Suprapubic skin (tissue), 3 donors: Measurements from ENCODE around the gene LEKR1.

Experiments
- POLR2A ChIP-seq, 2 donors: fragments of 450-650 bp; IDR thresholded peaks; one replicate each; pipeline ENCODE4 v1.6.1; 2017; ENCODE audit warnings: antibody characterized with exemption in 2 of 2, mild to moderate bottlenecking in 2 of 2, moderate library complexity in 2 of 2
- TF ChIP-seq, protein P1 (sequence below), 2 donors: fragments of 200-600 bp in 1 of 2; fragments of 450-650 bp in 1 of 2; sonication (generic) in 1 of 2; IDR thresholded peaks; one replicate each; pipeline ENCODE4 v1.5.1; 2016 to 2019; ENCODE audit warnings: antibody characterized with exemption in 2 of 2, mild to moderate bottlenecking in 1 of 2, moderate library complexity in 1 of 2

DNA sequence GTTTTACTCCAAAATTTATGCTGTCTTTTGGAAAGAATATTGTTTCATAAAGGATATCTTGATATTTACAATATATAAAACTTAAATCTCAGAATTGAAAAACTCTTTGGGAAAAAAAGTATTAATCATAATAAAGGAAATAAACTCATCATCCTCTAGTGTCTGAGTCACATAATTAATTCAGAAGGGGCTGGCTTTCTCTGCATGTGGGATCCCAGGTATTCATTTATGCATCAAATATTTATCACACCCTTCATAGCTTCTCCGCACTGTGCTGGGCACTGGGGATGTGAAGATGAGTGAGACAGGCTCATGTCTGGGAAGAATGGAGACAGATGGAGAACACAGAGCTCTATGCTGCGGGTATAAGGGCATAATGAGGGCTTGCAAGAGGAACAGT, 268.1 kb downstream of the LEKR1 start:
- TF ChIP-seq, protein P1, sequence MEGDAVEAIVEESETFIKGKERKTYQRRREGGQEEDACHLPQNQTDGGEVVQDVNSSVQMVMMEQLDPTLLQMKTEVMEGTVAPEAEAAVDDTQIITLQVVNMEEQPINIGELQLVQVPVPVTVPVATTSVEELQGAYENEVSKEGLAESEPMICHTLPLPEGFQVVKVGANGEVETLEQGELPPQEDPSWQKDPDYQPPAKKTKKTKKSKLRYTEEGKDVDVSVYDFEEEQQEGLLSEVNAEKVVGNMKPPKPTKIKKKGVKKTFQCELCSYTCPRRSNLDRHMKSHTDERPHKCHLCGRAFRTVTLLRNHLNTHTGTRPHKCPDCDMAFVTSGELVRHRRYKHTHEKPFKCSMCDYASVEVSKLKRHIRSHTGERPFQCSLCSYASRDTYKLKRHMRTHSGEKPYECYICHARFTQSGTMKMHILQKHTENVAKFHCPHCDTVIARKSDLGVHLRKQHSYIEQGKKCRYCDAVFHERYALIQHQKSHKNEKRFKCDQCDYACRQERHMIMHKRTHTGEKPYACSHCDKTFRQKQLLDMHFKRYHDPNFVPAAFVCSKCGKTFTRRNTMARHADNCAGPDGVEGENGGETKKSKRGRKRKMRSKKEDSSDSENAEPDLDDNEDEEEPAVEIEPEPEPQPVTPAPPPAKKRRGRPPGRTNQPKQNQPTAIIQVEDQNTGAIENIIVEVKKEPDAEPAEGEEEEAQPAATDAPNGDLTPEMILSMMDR (IDR thresholded peaks at IDR 0.05): no peak
- no peak for TF ChIP-seq POLR2A (IDR thresholded peaks at IDR 0.05)
